ENCODE measurements around the gene MYO5B. TPM values are rescaled to one million over a fixed set of nuclear protein-coding genes. Genes with fewer than 3 reads are reported as not detected.

Gene MYO5B
- polyA plus RNA-seq, 6 donors from 2014 or later, result 0.44 TPM; not detected in 5

DNA sequence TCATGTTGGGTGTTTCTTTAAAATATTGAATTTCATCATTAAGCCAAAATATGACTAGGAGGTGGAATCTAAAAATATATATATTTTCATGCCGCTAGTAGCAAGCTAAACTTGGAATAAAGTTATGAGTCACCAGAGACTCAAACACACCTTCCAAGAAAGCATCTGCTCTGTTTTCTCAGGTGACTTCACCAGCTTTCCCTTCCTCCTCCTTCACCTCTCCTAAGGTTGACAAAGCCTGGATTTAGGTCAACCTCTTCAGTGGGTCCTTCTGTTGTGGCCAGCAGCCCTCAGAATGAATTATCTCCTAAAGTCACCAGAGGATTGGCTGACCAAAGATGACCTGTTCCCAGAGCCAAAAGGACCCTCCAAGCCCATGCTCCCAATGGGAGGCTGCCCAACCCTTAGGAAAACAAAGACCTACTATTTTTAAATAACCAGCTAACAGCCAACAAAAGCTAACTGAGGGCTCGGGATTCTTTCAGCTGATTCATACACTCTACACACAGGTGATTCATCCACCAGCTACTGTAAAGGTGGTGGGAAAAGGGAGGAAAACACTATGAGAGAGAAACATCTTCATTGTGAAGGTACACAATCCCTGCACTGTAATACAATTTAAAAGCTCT is 113.9 kb downstream of the MYO5B start:
- DNase-seq (no peak), ATAC-seq (ENCODE audit: low read depth in 2 of 2) (no peak)
- H3K4me3 Mint-ChIP-seq, result no peak overlapping the region
- H3K36me3 Mint-ChIP-seq, result no peaks in the 10 kb centered on the region
- H3K27me3 Mint-ChIP-seq, result peaks cover 9 to 17% (median 12%) of the 10 kb centered on the region in 3 donors
- H3K27ac Mint-ChIP-seq, result no peak overlapping the region
- peaks cover 0 to 6% (median 0%) of the 10 kb centered on the region in 7 donors for H3K9me3 Mint-ChIP-seq
- peaks cover 2 to 8% (median 2%) of the 10 kb centered on the region in 3 donors for H3K4me1 Mint-ChIP-seq

GRCh38 chr18:50080316-50080715 is 114.6 kb downstream of the MYO5B start:
- peaks cover 9 to 17% (median 12%) of the 10 kb centered on the region in 3 donors for H3K27me3 Mint-ChIP-seq
- peaks cover 4 to 14% (median 6%) of the 10 kb centered on the region in 3 donors for H3K4me1 Mint-ChIP-seq
- H3K4me3 Mint-ChIP-seq, result no peak overlapping the region
- H3K36me3 Mint-ChIP-seq, result no peaks in the 10 kb centered on the region
- H3K27ac Mint-ChIP-seq, result no peak overlapping the region
- DNase-seq (no peak), ATAC-seq (ENCODE audit: low read depth in 2 of 2) (no peak)
- peaks cover 0 to 6% (median 0%) of the 10 kb centered on the region in 7 donors for H3K9me3 Mint-ChIP-seq

DNA sequence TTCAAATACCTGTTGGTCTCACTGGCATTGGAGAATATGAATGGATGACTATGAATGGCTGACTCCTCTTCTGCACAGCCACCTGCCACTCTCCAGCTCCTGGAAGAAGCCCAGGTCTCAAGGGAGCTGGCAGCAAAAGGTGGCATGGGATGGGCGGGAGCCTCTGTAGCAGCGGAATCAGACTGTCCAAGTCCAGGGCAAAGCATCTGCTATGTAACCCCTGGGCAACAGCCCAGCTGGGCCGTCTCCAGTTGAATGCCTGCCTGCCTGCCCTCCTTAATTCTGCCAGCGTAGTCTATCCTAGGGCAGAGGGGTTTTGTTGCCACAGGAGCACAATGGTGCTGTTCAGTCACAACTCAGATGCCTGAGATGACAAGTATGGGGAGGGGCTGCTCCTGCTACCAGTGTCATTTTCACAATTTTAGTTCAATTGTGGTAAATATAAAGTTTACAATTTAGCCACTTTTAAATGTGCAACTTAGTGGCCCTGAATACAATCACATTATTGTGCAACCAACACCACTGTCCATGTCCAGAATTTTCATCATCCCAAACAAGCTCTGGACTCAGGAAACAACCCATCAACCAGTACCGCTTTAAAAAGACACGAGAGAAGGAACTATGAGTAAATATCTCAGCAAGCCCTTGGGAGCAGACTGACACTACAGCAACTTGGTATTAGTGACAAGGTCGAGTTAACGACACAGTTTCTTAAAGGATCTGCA is 115.2 kb downstream of the MYO5B start:
- H3K36me3 Mint-ChIP-seq, result peaks cover 0 to 1% of the 10 kb centered on the region in 2 donors
- DNase-seq (no peak), ATAC-seq (ENCODE audit: low read depth in 2 of 2) (no peak)
- peaks cover 0 to 6% (median 0%) of the 10 kb centered on the region in 7 donors for H3K9me3 Mint-ChIP-seq
- peaks cover 4 to 14% (median 8%) of the 10 kb centered on the region in 3 donors for H3K4me1 Mint-ChIP-seq
- H3K27ac Mint-ChIP-seq, result no peak overlapping the region
- no peak overlapping the region for H3K4me3 Mint-ChIP-seq
- peaks cover 9 to 19% (median 12%) of the 10 kb centered on the region in 3 donors for H3K27me3 Mint-ChIP-seq

GRCh38 chr18:50076277-50076676 is 118.7 kb downstream of the MYO5B start:
- peaks cover 14 to 45% (median 19%) of the 10 kb centered on the region in 3 donors for H3K27me3 Mint-ChIP-seq
- H3K4me3 Mint-ChIP-seq, result no peak overlapping the region
- peaks cover 0 to 6% (median 3%) of the 10 kb centered on the region in 7 donors for H3K9me3 Mint-ChIP-seq
- H3K27ac Mint-ChIP-seq, result no peak overlapping the region
- no peak for ATAC-seq (ENCODE audit: low read depth in 2 of 2)
- no peak for DNase-seq
- H3K4me1 Mint-ChIP-seq, result peaks cover 4 to 14% (median 8%) of the 10 kb centered on the region in 3 donors
- H3K36me3 Mint-ChIP-seq, result peaks cover 0 to 13% of the 10 kb centered on the region in 2 donors

DNA sequence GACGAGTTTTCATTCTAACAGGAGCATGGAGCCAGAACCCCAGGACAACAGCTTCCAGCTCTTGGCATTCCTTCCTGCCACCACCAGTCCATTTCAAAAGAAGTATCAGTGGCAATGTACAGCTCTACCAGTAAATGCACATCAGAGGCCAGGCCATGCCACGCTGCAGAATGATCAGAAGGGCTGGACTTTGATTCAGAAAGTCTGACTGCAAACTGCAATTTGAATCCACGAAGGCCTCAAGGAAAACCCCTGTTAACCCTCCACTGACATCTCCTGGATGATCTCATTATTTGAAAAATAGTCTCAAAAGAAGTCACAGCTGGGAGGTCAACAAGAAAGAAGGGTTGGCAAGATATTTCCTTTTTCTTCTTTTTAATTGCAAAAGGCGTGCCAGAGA is 119.2 kb downstream of the MYO5B start:
- Mint-ChIP-seq H3K9me3 (peaks cover 0 to 6% (median 3%) of the 10 kb centered on the region in 7 donors), H3K36me3 (peaks cover 0 to 13% of the 10 kb centered on the region in 2 donors)

GRCh38 chr18:50074404-50074803 is 120.5 kb downstream of the MYO5B start:
- Mint-ChIP-seq H3K27ac (no peak overlapping the region), H3K36me3 (peaks cover 0 to 13% of the 10 kb centered on the region in 2 donors), H3K4me1 (peaks cover 4 to 14% (median 8%) of the 10 kb centered on the region in 3 donors), H3K27me3 (peaks cover 17 to 41% (median 26%) of the 10 kb centered on the region in 3 donors), H3K4me3 (no peak overlapping the region), H3K9me3 (peaks cover 0 to 6% (median 3%) of the 10 kb centered on the region in 7 donors)
- no peak for ATAC-seq (ENCODE audit: low read depth in 2 of 2)
- DNase-seq, result no peak

More for the DNA sequence above, 119.2 kb downstream of the MYO5B start:
- ATAC-seq (ENCODE audit: low read depth in 2 of 2), result no peak
- no peak for DNase-seq
- Mint-ChIP-seq H3K4me1 (peaks cover 4 to 14% (median 8%) of the 10 kb centered on the region in 3 donors), H3K27me3 (peaks cover 17 to 45% (median 24%) of the 10 kb centered on the region in 3 donors), H3K27ac (no peak overlapping the region), H3K4me3 (peak overlapping the region in 2 of 8 donors; percentile 21 to 35)

DNA sequence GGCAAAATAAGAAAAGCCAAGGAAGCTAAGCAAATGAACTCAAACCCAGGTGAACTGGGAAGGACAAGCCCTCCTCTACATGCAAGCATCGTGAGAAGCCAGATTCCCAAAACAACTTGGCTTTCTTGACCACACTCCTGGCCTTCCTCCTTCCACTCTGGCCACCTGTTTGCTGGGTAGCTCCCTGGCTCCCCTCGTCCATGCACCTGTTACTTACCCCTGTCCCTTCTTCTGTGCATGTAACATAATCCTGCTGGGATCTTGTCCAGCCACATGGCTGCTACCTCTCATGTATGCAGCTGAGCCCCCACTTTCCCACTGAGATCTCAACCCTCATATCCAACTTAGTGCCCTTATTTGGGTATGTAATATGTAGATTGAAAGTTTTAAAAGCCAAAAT is 121.6 kb downstream of the MYO5B start:
- ATAC-seq (ENCODE audit: low read depth in 2 of 2), result no peak
- Mint-ChIP-seq H3K4me1 (peaks cover 4 to 14% (median 8%) of the 10 kb centered on the region in 3 donors), H3K36me3 (peaks cover 0 to 13% of the 10 kb centered on the region in 2 donors), H3K9me3 (peaks cover 0 to 6% (median 3%) of the 10 kb centered on the region in 7 donors), H3K27ac (peak overlapping the region in 1 of 6 donors; percentile 17), H3K27me3 (peaks cover 16 to 36% (median 25%) of the 10 kb centered on the region in 3 donors), H3K4me3 (no peak overlapping the region)
- DNase-seq, result no peak

DNA sequence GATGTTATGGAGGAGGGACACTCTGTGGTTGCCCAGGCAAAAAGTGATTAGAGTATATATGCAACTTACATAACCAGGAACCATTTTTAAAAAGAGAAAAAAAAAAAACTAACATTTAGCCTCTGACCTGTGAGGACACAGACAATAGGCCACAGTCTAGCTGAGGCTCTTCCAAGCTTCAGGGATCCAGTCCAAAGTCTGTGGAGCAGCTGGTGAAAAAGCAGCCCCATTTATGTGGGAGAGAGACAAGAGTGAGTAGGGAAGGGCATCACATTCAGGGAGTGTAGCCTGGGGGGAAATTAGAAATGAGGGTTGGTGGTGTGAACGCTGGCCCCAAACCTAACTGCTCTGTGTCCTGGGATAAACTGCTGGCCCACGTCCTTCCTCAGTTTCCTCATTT is 122.8 kb downstream of the MYO5B start:
- no peak overlapping the region for H3K4me3 Mint-ChIP-seq

GRCh38 chr18:50071397-50071796 is 123.5 kb downstream of the MYO5B start:
- Mint-ChIP-seq H3K9me3 (peaks cover 0 to 6% (median 0%) of the 10 kb centered on the region in 7 donors), H3K27ac (no peak overlapping the region), H3K36me3 (peaks cover 0 to 13% of the 10 kb centered on the region in 2 donors), H3K4me3 (no peak overlapping the region), H3K4me1 (peaks cover 4 to 10% (median 8%) of the 10 kb centered on the region in 3 donors), H3K27me3 (peaks cover 12 to 35% (median 25%) of the 10 kb centered on the region in 3 donors)
- DNase-seq (no peak), ATAC-seq (ENCODE audit: low read depth in 2 of 2) (no peak)

More for the DNA sequence above, 122.8 kb downstream of the MYO5B start:
- Mint-ChIP-seq H3K27me3 (peaks cover 12 to 35% (median 25%) of the 10 kb centered on the region in 3 donors), H3K9me3 (peaks cover 0 to 6% (median 0%) of the 10 kb centered on the region in 7 donors), H3K36me3 (peaks cover 0 to 13% of the 10 kb centered on the region in 2 donors), H3K27ac (no peak overlapping the region), H3K4me1 (peaks cover 4 to 10% (median 8%) of the 10 kb centered on the region in 3 donors)
- DNase-seq, result no peak
- ATAC-seq (ENCODE audit: low read depth in 2 of 2), result no peak

GRCh38 chr18:50069422-50069821 is 125.5 kb downstream of the MYO5B start:
- DNase-seq (no peak), ATAC-seq (ENCODE audit: low read depth in 2 of 2) (no peak)
- H3K36me3 Mint-ChIP-seq, result peaks cover 0 to 9% of the 10 kb centered on the region in 2 donors
- H3K4me1 Mint-ChIP-seq, result no peaks in the 10 kb centered on the region
- no peak overlapping the region for H3K27ac Mint-ChIP-seq
- peaks cover 29 to 39% (median 38%) of the 10 kb centered on the region in 3 donors for H3K27me3 Mint-ChIP-seq
- H3K9me3 Mint-ChIP-seq, result peaks cover 0 to 5% (median 0%) of the 10 kb centered on the region in 7 donors
- H3K4me3 Mint-ChIP-seq, result peak overlapping the region in 1 of 8 donors; percentile 23

- no peak for DNase-seq
- Mint-ChIP-seq H3K9me3 (no peaks in the 10 kb centered on the region), H3K27ac (no peak overlapping the region), H3K36me3 (no peaks in the 10 kb centered on the region), H3K4me3 (no peak overlapping the region), H3K27me3 (peaks cover 25 to 32% (median 25%) of the 10 kb centered on the region in 3 donors), H3K4me1 (no peaks in the 10 kb centered on the region)
- no peak for ATAC-seq (ENCODE audit: low read depth in 2 of 2)
Observed at GRCh38 chr18:50065527-50065926, 129.4 kb downstream of the MYO5B start.

DNA sequence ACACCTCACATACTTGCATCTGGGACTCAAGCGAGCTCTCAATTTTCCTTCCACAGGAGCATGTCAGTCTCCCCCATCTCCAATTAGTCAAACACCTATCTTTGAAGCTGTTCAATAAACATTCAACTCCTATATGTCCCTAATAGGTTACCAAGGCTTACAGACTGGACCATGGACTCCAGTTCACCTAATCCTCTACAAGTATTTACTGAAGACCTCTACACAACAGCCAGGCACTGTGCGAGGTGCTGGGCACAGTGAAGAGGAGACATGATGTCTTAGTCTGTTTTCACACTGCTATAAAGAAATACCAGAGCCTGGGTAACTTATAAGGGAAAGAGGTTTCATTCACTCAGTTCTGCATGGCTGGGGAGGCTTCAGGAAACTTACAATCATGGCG is 129.9 kb downstream of the MYO5B start:
- DNase-seq (no peak), ATAC-seq (ENCODE audit: low read depth in 2 of 2) (no peak)
- H3K4me3 Mint-ChIP-seq, result no peak overlapping the region
- peaks cover 25 to 32% (median 27%) of the 10 kb centered on the region in 3 donors for H3K27me3 Mint-ChIP-seq
- H3K27ac Mint-ChIP-seq, result no peak overlapping the region
- no peaks in the 10 kb centered on the region for H3K9me3 Mint-ChIP-seq
- H3K4me1 Mint-ChIP-seq, result no peaks in the 10 kb centered on the region
- H3K36me3 Mint-ChIP-seq, result no peaks in the 10 kb centered on the region

GRCh38 chr18:50061876-50062517 is 132.9 kb downstream of the MYO5B start:
- H3K9me3 Mint-ChIP-seq, result no peaks in the 10 kb centered on the region
- H3K4me1 Mint-ChIP-seq, result no peaks in the 10 kb centered on the region
- no peak for DNase-seq
- no peak overlapping the region for H3K4me3 Mint-ChIP-seq
- H3K36me3 Mint-ChIP-seq, result no peaks in the 10 kb centered on the region
- H3K27ac Mint-ChIP-seq, result no peak overlapping the region
- ATAC-seq (ENCODE audit: low read depth in 2 of 2), result no peak
- H3K27me3 Mint-ChIP-seq, result peaks cover 24 to 42% (median 38%) of the 10 kb centered on the region in 3 donors

Data from naive B cell (primary cell).